WERI-Rb-1 (cell line): ENCODE data around the gene GZMM.
"Not testable (repeated sequence)": the region's sequence is repeated elsewhere in the genome, so short reads cannot be mapped to it uniquely, and the experiment has no call there.

Experiments used
- DNase-seq: peaks from one replicate; pipeline ENCODE4 v3.0.0-alpha.2; 2020
- H3K27ac ChIP-seq: fragments of 250-450 bp; sonication (Bioruptor Pico); 2 replicates; pipeline ENCODE4 v1.5.1; 2020; ENCODE audit warnings: mild to moderate bottlenecking, moderate library complexity
- H3K27me3 ChIP-seq: fragments of 250-450 bp; sonication (Bioruptor Pico); 2 replicates; pipeline ENCODE4 v1.5.1; 2021; ENCODE audit warnings: mild to moderate bottlenecking, low read depth, moderate library complexity; ENCODE audit not compliant: insufficient read depth, severe bottlenecking
- H3K36me3 ChIP-seq: fragments of 250-450 bp; sonication (Bioruptor Pico); 2 replicates; pipeline ENCODE4 v1.5.1; 2020; ENCODE audit warnings: mild to moderate bottlenecking, moderate library complexity
- H3K4me3 ChIP-seq: 2 replicates; pipeline ENCODE4 v1.5.1; 2011; ENCODE audit warnings: low read depth, mild to moderate bottlenecking, control low read depth, low read length
- H3K9me3 ChIP-seq: fragments of 250-450 bp; sonication (Bioruptor Pico); 2 replicates; pipeline ENCODE4 v1.5.1; 2021; ENCODE audit warnings: mild to moderate bottlenecking, moderate library complexity; ENCODE audit not compliant: severe bottlenecking
- CTCF ChIP-seq: IDR thresholded peaks from 2 replicates; pipeline ENCODE4 v1.5.1; 2011; ENCODE audit warnings: low read depth, mild to moderate bottlenecking, control low read depth, inconsistent platforms, low read length

The GZMM gene

DNA sequence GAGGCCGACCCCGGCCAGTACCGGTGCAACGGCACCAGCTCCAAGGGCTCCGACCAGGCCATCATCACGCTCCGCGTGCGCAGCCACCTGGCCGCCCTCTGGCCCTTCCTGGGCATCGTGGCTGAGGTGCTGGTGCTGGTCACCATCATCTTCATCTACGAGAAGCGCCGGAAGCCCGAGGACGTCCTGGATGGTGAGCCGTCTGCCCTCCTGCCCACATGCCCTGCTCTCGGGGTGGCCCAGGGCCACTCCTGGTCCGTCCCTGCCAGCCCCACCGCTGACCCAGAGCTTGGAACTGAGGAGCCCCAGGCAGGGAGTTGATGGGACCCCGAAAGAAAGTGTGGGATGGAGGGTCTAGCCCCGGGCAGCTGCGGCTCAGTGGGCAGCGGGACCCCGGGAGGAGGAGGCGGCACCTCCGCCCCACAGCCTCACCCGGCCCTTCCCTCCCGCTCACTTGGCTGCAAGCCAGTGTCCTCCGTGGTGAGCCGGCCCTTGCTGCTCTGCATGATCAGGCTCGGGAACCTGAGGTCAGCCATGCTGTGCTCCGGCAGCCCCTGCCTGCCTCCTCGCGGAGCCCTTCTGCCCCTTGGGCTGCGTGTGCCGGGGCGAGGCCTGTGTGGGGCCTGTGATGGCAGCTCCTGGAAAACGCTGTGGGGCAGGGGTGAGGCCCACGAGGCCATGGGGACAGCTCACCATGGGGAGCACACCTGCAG, 37.7 kb downstream of the GZMM start:
- H3K9me3 ChIP-seq: no peaks in the 10 kb centered on the region
- no peak overlapping the region for H3K4me3 ChIP-seq
- H3K27me3 ChIP-seq: no peaks in the 10 kb centered on the region
- H3K27ac ChIP-seq: no peak overlapping the region
- no peak for DNase-seq
- peaks cover 63% of the 10 kb centered on the region for H3K36me3 ChIP-seq
- TF ChIP-seq CTCF: no peak

DNA sequence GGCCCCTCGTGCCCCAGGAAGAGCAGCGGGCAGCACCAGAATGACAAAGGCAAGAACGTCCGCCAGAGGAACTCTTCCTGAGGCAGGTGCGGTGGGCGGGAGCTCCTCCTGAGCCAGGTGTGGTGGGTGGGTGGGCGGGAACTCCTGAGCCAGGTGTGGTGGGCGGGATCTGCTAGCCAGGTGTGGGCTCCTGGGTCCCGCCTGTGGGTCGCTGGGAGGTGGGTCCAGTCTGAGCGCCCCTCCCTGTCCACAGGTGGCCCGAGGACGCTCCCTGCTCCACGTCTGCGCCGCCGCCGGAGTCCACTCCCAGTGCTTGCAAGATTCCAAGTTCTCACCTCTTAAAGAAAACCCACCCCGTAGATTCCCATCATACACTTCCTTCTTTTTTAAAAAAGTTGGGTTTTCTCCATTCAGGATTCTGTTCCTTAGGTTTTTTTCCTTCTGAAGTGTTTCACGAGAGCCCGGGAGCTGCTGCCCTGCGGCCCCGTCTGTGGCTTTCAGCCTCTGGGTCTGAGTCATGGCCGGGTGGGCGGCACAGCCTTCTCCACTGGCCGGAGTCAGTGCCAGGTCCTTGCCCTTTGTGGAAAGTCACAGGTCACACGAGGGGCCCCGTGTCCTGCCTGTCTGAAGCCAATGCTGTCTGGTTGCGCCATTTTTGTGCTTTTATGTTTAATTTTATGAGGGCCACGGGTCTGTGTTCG, 38.8 kb downstream of the GZMM start:
- H3K36me3 ChIP-seq: peaks cover 52% of the 10 kb centered on the region
- no peak overlapping the region for H3K4me3 ChIP-seq
- H3K9me3 ChIP-seq: no peaks in the 10 kb centered on the region
- TF ChIP-seq CTCF: no peak
- H3K27ac ChIP-seq: no peak overlapping the region
- H3K27me3 ChIP-seq: no peaks in the 10 kb centered on the region
- DNase-seq: no peak

DNA sequence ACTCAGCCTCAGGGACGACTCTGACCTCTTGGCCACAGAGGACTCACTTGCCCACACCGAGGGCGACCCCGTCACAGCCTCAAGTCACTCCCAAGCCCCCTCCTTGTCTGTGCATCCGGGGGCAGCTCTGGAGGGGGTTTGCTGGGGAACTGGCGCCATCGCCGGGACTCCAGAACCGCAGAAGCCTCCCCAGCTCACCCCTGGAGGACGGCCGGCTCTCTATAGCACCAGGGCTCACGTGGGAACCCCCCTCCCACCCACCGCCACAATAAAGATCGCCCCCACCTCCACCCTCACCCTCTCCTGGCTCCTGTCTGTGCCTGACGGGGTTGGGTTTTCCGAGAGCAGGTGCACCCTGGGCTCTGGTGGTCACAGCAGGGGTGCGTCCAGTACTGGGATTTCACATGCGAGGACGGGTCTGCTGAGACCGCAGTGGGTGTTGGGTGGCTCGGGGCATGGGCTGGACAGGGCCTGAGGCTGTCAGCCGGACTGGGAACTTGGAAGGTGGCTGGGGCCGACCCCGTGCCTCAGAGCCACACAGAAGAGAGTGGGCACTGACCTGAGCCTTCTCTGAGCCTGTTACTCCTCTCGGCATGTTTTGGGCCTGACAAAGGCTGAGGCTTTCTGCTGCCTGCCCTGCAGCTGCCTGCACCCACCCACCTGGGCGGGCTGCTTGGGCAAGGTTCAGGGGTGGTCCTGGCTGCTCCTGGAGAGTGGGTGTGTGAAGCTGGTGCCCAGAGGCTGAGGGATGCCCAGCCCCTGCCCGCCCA, 39.5 kb downstream of the GZMM start:
- TF ChIP-seq CTCF: no peak
- Histone ChIP-seq H3K36me3 (peaks cover 44% of the 10 kb centered on the region), H3K27ac (peak overlapping the region; percentile 54), H3K4me3 (no peak overlapping the region), H3K27me3 (peaks cover 3% of the 10 kb centered on the region), H3K9me3 (no peaks in the 10 kb centered on the region)
- DNase-seq: no peak

GRCh38 chr19:583968-584239, 40.1 kb downstream of the GZMM start:
- DNase-seq: no peak
- Histone ChIP-seq H3K36me3 (peaks cover 41% of the 10 kb centered on the region), H3K9me3 (no peaks in the 10 kb centered on the region), H3K27me3 (peaks cover 8% of the 10 kb centered on the region), H3K4me3 (no peak overlapping the region), H3K27ac (peak overlapping the region; percentile 54)
- no peak for TF ChIP-seq CTCF

DNA sequence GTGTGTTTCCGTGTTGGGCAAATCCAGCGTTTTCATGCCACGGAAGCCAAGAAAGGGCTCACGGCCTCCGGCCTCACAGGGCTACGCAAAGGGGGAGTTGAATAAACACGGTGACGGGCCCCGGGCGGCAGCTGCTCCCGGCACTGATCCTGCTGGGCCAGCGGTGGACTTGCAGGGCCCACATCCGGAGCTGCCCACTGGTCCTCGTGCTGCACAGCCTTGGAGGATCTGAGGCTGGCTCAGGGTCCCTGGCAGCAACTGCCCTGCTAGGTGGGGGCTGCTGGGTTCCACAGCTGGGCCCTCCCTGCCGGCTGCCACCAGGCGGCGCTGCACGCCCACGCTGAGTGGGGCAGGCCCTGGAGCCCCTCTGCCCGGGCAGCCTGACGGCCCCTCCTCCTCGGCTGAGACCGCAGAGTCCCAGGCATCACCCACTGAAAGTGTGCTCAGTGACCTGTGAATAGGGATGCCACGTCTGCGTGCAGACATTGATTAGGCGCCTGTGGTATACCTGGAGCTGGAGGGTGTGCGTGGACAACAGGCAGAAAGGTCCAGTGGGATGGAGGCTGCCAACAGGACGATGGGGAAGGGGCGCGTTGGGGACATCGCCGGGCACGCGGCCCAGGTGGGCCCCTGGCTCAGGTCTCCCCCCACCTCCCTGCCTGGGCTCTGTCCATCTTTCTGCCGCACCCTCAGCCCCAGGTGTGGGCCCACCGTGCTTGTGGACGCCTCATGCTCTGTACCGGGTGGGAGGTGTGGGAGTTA, 40.6 kb downstream of the GZMM start:
- Histone ChIP-seq H3K36me3 (peaks cover 35% of the 10 kb centered on the region), H3K4me3 (no peak overlapping the region), H3K27me3 (peaks cover 12% of the 10 kb centered on the region), H3K9me3 (no peaks in the 10 kb centered on the region), H3K27ac (peak overlapping the region; percentile 54)
- DNase-seq: peak; percentile 85
- peak; percentile 100 for TF ChIP-seq CTCF

DNA sequence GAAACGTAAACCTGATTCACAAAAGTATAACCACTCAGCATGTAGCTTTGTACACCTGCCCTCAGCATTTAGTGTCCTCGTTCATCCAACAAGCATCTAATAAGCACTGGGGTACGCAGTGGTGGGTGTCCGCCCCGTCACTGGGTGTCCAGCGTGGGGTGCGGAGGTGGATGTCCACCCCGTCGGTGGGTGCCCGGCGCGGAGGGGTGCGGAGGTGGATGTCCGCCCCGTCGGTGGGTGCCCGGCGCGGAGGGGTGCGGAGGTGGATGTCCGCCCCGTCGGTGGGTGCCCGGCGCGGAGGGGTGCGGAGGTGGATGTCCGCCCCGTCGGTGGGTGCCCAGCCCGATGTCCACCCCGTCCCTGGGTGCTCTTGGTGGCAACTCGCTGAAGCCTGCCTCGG, 41.3 kb downstream of the GZMM start:
- H3K9me3 ChIP-seq, H3K27ac ChIP-seq, DNase-seq, H3K4me3 ChIP-seq: not testable (repeated sequence)
- Histone ChIP-seq H3K36me3 (peaks cover 28% of the 10 kb centered on the region), H3K27me3 (peaks cover 12% of the 10 kb centered on the region)
